ENCODE measurements around the gene SLC38A8. TPM values are rescaled to one million over a fixed set of nuclear protein-coding genes. Genes with fewer than 3 reads are reported as not detected.

Gene SLC38A8
- total RNA-seq, 4 donors from 2014 or later = not detected

DNA sequence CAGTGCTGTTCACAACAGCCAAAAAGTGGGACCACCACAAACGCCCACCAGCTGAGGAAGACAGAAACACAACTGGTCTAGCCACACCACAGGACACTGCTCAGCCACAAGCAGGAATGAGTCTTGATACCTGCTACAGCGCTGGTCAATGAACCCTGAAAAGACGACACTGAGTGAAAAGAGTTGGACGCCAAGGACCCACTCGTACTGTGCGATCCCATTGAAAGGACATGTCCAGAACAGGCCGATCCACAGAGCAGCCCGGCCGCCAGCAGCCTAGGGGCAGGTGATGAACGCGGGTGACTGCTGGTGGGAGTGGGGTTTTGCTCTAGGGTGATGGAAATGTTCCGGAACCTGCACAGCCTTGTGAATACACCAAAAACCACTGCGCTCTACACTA is 10.6 kb upstream of the SLC38A8 start:
- no peak for TF ChIP-seq POLR2A (IDR thresholded peaks at IDR 0.05)
- TF ChIP-seq CTCF (IDR thresholded peaks at IDR 0.05) = no peak
- WGBS, 2 donors = 91 to 94% methylated on average over 13 of the region's 13 CpGs
- DNase-seq (ENCODE audit: low spot score in 2 of 2) = peak in 1 of 2 donors; percentile 72
- no peak overlapping the region for H3K4me3 ChIP-seq (ENCODE audit: low read depth, poor library complexity, severe bottlenecking)
- intact Hi-C loops (cut with DNase I; ENCODE audit: low total_unique reads) = no loop called here

DNA sequence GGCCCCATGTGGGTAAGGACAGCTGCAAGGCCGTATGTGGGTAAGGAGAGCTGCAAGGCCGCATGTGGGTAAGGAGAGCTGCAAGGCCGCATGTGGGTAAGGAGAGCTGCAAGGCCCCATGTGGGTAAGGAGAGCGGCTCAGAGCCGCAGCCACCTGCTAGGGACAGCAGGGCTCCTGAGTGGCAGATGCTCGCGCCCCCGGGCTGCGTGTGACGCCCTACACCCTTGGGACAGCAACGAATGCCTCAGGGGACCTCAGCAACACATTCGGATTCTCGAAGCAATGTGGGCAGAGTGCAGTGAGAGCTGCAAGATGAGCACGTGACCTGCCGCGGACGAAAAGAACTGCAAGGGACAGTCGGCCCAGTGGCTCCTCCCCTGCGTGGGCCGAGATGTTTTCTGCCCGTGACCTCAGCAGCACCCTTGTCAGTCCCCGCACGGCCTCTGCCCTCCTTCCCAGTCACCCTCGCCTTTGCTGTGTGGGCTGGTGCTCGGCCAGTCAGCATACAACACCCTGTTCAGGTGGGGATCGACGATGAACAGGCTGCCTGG is 9.6 kb upstream of the SLC38A8 start:
- TF ChIP-seq CTCF (IDR thresholded peaks at IDR 0.05) = no peak
- no peak for TF ChIP-seq POLR2A (IDR thresholded peaks at IDR 0.05)
- intact Hi-C loops (cut with DNase I; ENCODE audit: low total_unique reads) = no loop called here
- DNase-seq (ENCODE audit: low spot score in 2 of 2) = peak in 1 of 2 donors; percentile 67
- H3K4me3 ChIP-seq (ENCODE audit: low read depth, poor library complexity, severe bottlenecking) = no peak overlapping the region
- 91% methylated on average over 27 of the region's 27 CpGs for WGBS, 2 donors

DNA sequence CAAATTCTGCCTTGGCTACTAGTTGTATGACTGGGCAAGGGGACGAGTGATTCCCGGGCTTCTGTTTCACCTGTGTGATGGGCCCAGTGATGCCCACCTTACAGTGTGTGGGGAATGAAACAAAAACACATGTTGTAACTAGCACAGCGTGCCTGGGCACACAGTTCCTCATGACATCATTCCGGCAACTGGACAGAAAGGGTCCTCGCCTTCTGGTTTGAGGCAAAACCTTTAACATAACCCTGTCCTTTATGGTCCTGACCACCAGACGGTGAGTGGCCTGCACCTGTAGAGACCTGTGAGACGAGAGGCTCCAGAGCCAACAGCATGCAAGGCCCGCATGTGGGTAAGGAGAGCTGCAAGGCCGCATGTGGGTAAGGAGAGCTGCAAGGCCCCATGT is 7.7 kb upstream of the SLC38A8 start:
- H3K4me3 ChIP-seq (ENCODE audit: low read depth, poor library complexity, severe bottlenecking) = no peak overlapping the region
- 86% methylated on average over 9 of the region's 9 CpGs for WGBS, 2 donors
- intact Hi-C loops (cut with DNase I; ENCODE audit: low total_unique reads) = no loop called here
- DNase-seq (ENCODE audit: low spot score in 2 of 2) = no peak
- TF ChIP-seq CTCF (IDR thresholded peaks at IDR 0.05) (no peak), POLR2A (IDR thresholded peaks at IDR 0.05) (no peak)

DNA sequence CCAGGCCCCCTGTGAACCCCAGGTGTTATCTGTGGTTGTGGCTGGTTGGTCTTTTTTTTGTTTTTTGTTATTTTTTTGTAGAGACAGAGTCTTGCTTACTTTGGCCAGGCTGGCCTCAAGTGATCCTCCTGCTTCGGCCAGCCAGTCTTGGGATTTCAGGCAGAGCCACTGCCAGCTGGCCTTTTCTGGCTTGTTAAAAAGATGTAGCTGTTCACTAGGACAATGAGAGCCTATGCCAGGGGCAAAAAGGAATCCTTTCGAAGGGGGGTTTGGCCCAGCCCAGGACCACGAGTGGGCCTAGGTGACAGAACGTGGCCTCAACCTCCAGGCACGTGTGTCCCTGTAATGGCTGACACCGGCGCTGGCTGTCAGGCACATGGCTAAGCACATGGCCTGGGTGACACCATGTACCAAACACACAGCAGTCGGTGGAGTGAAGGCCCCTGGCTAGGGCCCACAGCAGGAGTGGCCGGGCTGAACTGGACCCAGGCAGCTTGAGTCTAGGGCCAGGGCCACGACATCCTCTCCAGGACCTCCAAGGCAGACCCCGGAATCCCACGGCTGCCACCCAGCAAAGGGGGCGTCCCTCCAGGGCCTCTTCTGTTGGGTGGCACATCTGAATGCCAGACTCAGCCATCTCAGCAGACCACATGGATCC is 6.9 kb upstream of the SLC38A8 start:
- TF ChIP-seq POLR2A (IDR thresholded peaks at IDR 0.05) = no peak
- TF ChIP-seq CTCF (IDR thresholded peaks at IDR 0.05) = no peak
- intact Hi-C loops (cut with DNase I; ENCODE audit: low total_unique reads) = loop anchor here (5.0 kb wide), 1 partner anchor 1977 kb away; no protein-coding TSS in a partner anchor
- no peak overlapping the region for H3K4me3 ChIP-seq (ENCODE audit: low read depth, poor library complexity, severe bottlenecking)
- no peak for DNase-seq (ENCODE audit: low spot score in 2 of 2)
- 68 to 76% methylated on average over 12 to 13 of the region's 13 CpGs for WGBS, 2 donors

GRCh38 chr16:84048871-84049270 is 6.3 kb upstream of the SLC38A8 start:
- H3K4me3 ChIP-seq (ENCODE audit: low read depth, poor library complexity, severe bottlenecking) = no peak overlapping the region
- no peak for TF ChIP-seq POLR2A (IDR thresholded peaks at IDR 0.05)
- no peak for TF ChIP-seq CTCF (IDR thresholded peaks at IDR 0.05)
- intact Hi-C loops (cut with DNase I; ENCODE audit: low total_unique reads) = loop anchor here (5.0 kb wide), 1 partner anchor 1977 kb away; no protein-coding TSS in a partner anchor
- no peak for DNase-seq (ENCODE audit: low spot score in 2 of 2)
- WGBS, 2 donors = 93 to 94% methylated on average over 13 of the region's 13 CpGs

Measured in lower leg skin (tissue), 4 donors.